Activated naive CD8-positive, alpha-beta T cell treated with anti-CD3 and anti-CD28 coated beads, Interleukin-2, amount 50 U/mL, for 24 hours (primary cell): ENCODE measurements around the gene HAGH.

ENCODE experiments used
- ATAC-seq: fragments of 150-1000 bp; cut with Tn5 transposase; one replicate; pipeline ENCODE4 v1.10.0; 2021
- DNase-seq: peaks from one replicate; pipeline ENCODE4 v3.0.0; 2021
- H3K27ac Mint-ChIP-seq: one replicate; pipeline ENCODE4 v1.8.0; 2021; ENCODE audit warnings: mild to moderate bottlenecking, mixed read lengths
- H3K27me3 Mint-ChIP-seq: one replicate; pipeline ENCODE4 v1.8.0; 2021; ENCODE audit warnings: mixed read lengths
- H3K36me3 Mint-ChIP-seq: one replicate; pipeline ENCODE4 v1.8.0; 2021; ENCODE audit warnings: low read depth, mixed read lengths
- H3K4me1 Mint-ChIP-seq: one replicate; pipeline ENCODE4 v1.8.0; 2021; ENCODE audit warnings: mixed read lengths
- H3K4me3 Mint-ChIP-seq: one replicate; pipeline ENCODE4 v1.8.0; 2021; ENCODE audit warnings: mild to moderate bottlenecking, moderate library complexity, mixed read lengths
- H3K9me3 Mint-ChIP-seq: one replicate; pipeline ENCODE4 v1.8.0; 2021; ENCODE audit warnings: mixed read lengths

Gene HAGH

GRCh38 chr16:1821861-1822611, 4.6 kb downstream of the HAGH start:
- H3K4me3 Mint-ChIP-seq, result no peak overlapping the region
- no peak overlapping the region for H3K27ac Mint-ChIP-seq
- H3K4me1 Mint-ChIP-seq, result peaks cover 23% of the 10 kb centered on the region
- H3K9me3 Mint-ChIP-seq, result no peaks in the 10 kb centered on the region
- no peaks in the 10 kb centered on the region for H3K27me3 Mint-ChIP-seq
- H3K36me3 Mint-ChIP-seq, result no peaks in the 10 kb centered on the region
- ATAC-seq (no peak), DNase-seq (no peak)

- Mint-ChIP-seq H3K9me3 (no peaks in the 10 kb centered on the region), H3K36me3 (no peaks in the 10 kb centered on the region), H3K4me1 (peaks cover 19% of the 10 kb centered on the region), H3K27me3 (no peaks in the 10 kb centered on the region), H3K27ac (no peak overlapping the region), H3K4me3 (no peak overlapping the region)
- ATAC-seq (no peak), DNase-seq (no peak)
Observed at GRCh38 chr16:1820946-1821290, 5.7 kb downstream of the HAGH start.

- DNase-seq (no peak), ATAC-seq (no peak)
- H3K4me1 Mint-ChIP-seq, result peaks cover 13% of the 10 kb centered on the region
- H3K4me3 Mint-ChIP-seq, result no peak overlapping the region
- no peaks in the 10 kb centered on the region for H3K9me3 Mint-ChIP-seq
- peaks cover 1% of the 10 kb centered on the region for H3K36me3 Mint-ChIP-seq
- H3K27me3 Mint-ChIP-seq, result no peaks in the 10 kb centered on the region
- no peak overlapping the region for H3K27ac Mint-ChIP-seq
Observed at GRCh38 chr16:1820096-1820945, 6.3 kb downstream of the HAGH start.

- H3K27me3 Mint-ChIP-seq, result no peaks in the 10 kb centered on the region
- no peak for DNase-seq
- ATAC-seq, result no peak
- no peaks in the 10 kb centered on the region for H3K9me3 Mint-ChIP-seq
- no peak overlapping the region for H3K27ac Mint-ChIP-seq
- H3K4me3 Mint-ChIP-seq, result no peak overlapping the region
- H3K4me1 Mint-ChIP-seq, result peaks cover 10% of the 10 kb centered on the region
- H3K36me3 Mint-ChIP-seq, result peaks cover 3% of the 10 kb centered on the region
Observed at GRCh38 chr16:1819611-1820010, 7.0 kb downstream of the HAGH start.

GRCh38 chr16:1818873-1819525, 7.6 kb downstream of the HAGH start:
- Mint-ChIP-seq H3K27me3 (no peaks in the 10 kb centered on the region), H3K4me1 (peaks cover 5% of the 10 kb centered on the region), H3K4me3 (no peak overlapping the region), H3K27ac (no peak overlapping the region), H3K36me3 (peaks cover 3% of the 10 kb centered on the region), H3K9me3 (no peaks in the 10 kb centered on the region)
- ATAC-seq (no peak), DNase-seq (no peak)

- Mint-ChIP-seq H3K36me3 (peaks cover 6% of the 10 kb centered on the region), H3K9me3 (no peaks in the 10 kb centered on the region), H3K4me3 (no peak overlapping the region), H3K27ac (no peak overlapping the region), H3K27me3 (no peaks in the 10 kb centered on the region), H3K4me1 (peaks cover 2% of the 10 kb centered on the region)
- ATAC-seq (no peak), DNase-seq (no peak)
Observed at GRCh38 chr16:1818204-1818872, 8.3 kb downstream of the HAGH start.

- no peaks in the 10 kb centered on the region for H3K9me3 Mint-ChIP-seq
Observed at GRCh38 chr16:1817716-1818115, 8.9 kb downstream of the HAGH start.

GRCh38 chr16:1817276-1817589, 9.4 kb downstream of the HAGH start:
- H3K36me3 Mint-ChIP-seq, result peaks cover 7% of the 10 kb centered on the region
- ATAC-seq, result no peak
- H3K27ac Mint-ChIP-seq, result no peak overlapping the region
- no peak for DNase-seq
- H3K9me3 Mint-ChIP-seq, result no peaks in the 10 kb centered on the region
- H3K4me1 Mint-ChIP-seq, result peaks cover 10% of the 10 kb centered on the region
- H3K4me3 Mint-ChIP-seq, result no peak overlapping the region
- no peaks in the 10 kb centered on the region for H3K27me3 Mint-ChIP-seq

More at GRCh38 chr16:1817716-1818115, 8.9 kb downstream of the HAGH start:
- Mint-ChIP-seq H3K4me1 (peaks cover 5% of the 10 kb centered on the region), H3K4me3 (no peak overlapping the region), H3K27me3 (no peaks in the 10 kb centered on the region), H3K27ac (no peak overlapping the region), H3K36me3 (peaks cover 7% of the 10 kb centered on the region)
- ATAC-seq (no peak), DNase-seq (no peak)

GRCh38 chr16:1816396-1817275, 10.0 kb downstream of the HAGH start:
- peaks cover 10% of the 10 kb centered on the region for H3K4me1 Mint-ChIP-seq
- no peak for ATAC-seq

GRCh38 chr16:1815461-1815860, 11.2 kb downstream of the HAGH start:
- Mint-ChIP-seq H3K27me3 (no peaks in the 10 kb centered on the region), H3K9me3 (no peaks in the 10 kb centered on the region), H3K4me3 (no peak overlapping the region)

More at GRCh38 chr16:1816396-1817275, 10.0 kb downstream of the HAGH start:
- peaks cover 7% of the 10 kb centered on the region for H3K36me3 Mint-ChIP-seq
- H3K9me3 Mint-ChIP-seq, result no peaks in the 10 kb centered on the region
- H3K27me3 Mint-ChIP-seq, result no peaks in the 10 kb centered on the region
- no peak overlapping the region for H3K4me3 Mint-ChIP-seq
- DNase-seq, result no peak
- H3K27ac Mint-ChIP-seq, result no peak overlapping the region

GRCh38 chr16:1812732-1813163, 13.9 kb downstream of the HAGH start:
- ATAC-seq (peak; percentile 75), DNase-seq (peak; percentile 68)
- H3K4me1 Mint-ChIP-seq, result peaks cover 10% of the 10 kb centered on the region
- no peaks in the 10 kb centered on the region for H3K27me3 Mint-ChIP-seq
- peaks cover 7% of the 10 kb centered on the region for H3K36me3 Mint-ChIP-seq
- no peaks in the 10 kb centered on the region for H3K9me3 Mint-ChIP-seq
- H3K4me3 Mint-ChIP-seq, result no peak overlapping the region
- H3K27ac Mint-ChIP-seq, result no peak overlapping the region

More at GRCh38 chr16:1815461-1815860, 11.2 kb downstream of the HAGH start:
- H3K36me3 Mint-ChIP-seq, result peaks cover 7% of the 10 kb centered on the region
- ATAC-seq (no peak), DNase-seq (no peak)
- no peak overlapping the region for H3K27ac Mint-ChIP-seq
- H3K4me1 Mint-ChIP-seq, result peaks cover 10% of the 10 kb centered on the region

- ATAC-seq (no peak), DNase-seq (no peak)
- H3K27ac Mint-ChIP-seq, result no peak overlapping the region
- H3K4me1 Mint-ChIP-seq, result peaks cover 10% of the 10 kb centered on the region
- H3K4me3 Mint-ChIP-seq, result no peak overlapping the region
- H3K27me3 Mint-ChIP-seq, result no peaks in the 10 kb centered on the region
- peaks cover 14% of the 10 kb centered on the region for H3K36me3 Mint-ChIP-seq
- H3K9me3 Mint-ChIP-seq, result no peaks in the 10 kb centered on the region
Observed at GRCh38 chr16:1810536-1810935, 16.1 kb downstream of the HAGH start.

- H3K27ac Mint-ChIP-seq, result no peak overlapping the region
- H3K4me3 Mint-ChIP-seq, result no peak overlapping the region
- no peak for DNase-seq
- ATAC-seq, result no peak
- H3K36me3 Mint-ChIP-seq, result peaks cover 12% of the 10 kb centered on the region
- peaks cover 8% of the 10 kb centered on the region for H3K4me1 Mint-ChIP-seq
- no peaks in the 10 kb centered on the region for H3K27me3 Mint-ChIP-seq
- H3K9me3 Mint-ChIP-seq, result no peaks in the 10 kb centered on the region
Observed at GRCh38 chr16:1810106-1810505, 16.5 kb downstream of the HAGH start.
